ENCODE data around the gene EPHB2.

GRCh38 chr1:22849770-22850169 is 139.1 kb downstream of the EPHB2 start:
- TF ChIP-seq JUNB (IDR thresholded peaks at IDR 0.05), result no peak
- TF ChIP-seq ZC3H11A (IDR thresholded peaks at IDR 0.05), result no peak
- TF ChIP-seq HES2 (IDR thresholded peaks at IDR 0.05), result no peak
- no peak for TF ChIP-seq ESRRA (IDR thresholded peaks at IDR 0.05; ENCODE audit: borderline replicate concordance, low read length)
- no peak for TF ChIP-seq RAD21 (conservative IDR thresholded peaks at IDR 0.05 in 1 of 2, IDR thresholded peaks at IDR 0.05 in 1 of 2)
- no peak for TF ChIP-seq CTCF (IDR thresholded peaks at IDR 0.05)
- no peak for TF ChIP-seq HDAC2 (IDR thresholded peaks at IDR 0.05)
